Activated T-cell treated with anti-CD3 and anti-CD28 coated beads, Interleukin-2, amount 50 U/mL, for 48 hours (primary cell): ENCODE data around the gene STIMATE.

Source experiments
- DNase-seq, 2 experiments: peaks; one replicate each; pipeline ENCODE4 v3.0.0-alpha.2; 2020

Gene STIMATE

GRCh38 chr3:52892625-52893311, 4.6 kb downstream of the STIMATE start:
- peak; percentile 41 to 47 for DNase-seq

GRCh38 chr3:52892290-52892624, 5.1 kb downstream of the STIMATE start:
- DNase-seq = no peak

DNA sequence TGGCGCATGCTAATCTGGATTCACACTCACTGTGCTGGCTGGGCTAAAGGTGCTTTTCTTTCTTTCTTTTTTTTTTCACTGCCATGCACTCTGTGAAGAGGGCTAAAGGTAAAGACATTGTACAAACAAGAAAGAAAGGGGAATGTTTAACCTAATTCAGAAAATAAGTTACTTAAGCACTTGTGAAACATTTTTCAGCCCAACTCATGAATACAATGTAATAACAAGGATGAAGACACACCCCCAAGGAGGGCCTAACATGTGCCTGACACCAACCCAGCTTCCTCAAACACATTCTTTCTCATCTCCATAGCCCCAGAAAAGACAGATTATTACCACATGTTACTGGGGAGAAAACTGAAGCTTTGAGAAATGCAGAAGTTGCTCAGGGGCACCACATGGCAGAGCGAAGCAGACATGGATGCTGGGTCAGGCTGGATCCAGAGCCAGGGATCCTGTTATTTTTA, 5.7 kb downstream of the STIMATE start:
- DNase-seq = no peak

DNA sequence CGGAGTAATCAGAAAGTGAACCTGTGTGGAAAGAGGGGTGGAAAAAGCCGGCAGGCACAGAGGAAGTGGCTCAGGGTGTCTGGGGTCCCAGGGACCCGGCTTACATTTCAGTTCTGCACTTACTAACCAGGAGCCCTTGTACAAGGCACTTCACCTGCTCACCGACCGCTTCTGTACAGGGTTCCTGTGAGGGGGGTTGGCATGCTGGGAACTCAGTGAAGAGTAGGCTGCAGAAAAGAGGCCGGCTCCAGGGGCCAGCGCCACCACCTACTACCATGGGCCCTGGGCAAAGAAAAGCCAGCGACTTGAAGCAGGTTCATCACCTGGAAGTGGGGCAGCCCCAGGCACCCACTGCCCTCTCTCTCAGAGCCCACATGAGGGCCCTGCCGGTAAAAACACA, 6.2 kb downstream of the STIMATE start:
- peak; percentile 62 to 72 for DNase-seq

DNA sequence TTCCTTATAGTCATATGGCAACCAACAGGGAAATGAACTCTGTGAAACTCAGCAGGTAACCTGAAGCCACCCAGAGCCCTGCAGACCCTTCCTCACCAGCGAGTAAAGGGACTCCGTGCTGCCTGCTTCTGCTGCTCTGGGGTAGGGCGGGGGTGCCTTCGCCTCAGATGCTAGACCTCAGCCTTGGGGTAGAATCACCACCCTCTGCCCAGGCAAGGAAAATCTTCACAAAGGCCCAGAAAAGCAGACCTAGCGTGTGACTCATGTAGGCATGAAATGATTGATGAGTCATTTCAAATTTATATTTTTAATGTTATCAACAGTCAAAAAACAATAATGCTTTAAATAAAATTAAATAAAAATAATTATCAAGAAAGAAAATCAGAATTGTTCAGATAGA, 6.6 kb downstream of the STIMATE start:
- peak; percentile 66 to 72 for DNase-seq

- no peak for DNase-seq
Observed at GRCh38 chr3:52889901-52890300, 7.4 kb downstream of the STIMATE start.

DNA sequence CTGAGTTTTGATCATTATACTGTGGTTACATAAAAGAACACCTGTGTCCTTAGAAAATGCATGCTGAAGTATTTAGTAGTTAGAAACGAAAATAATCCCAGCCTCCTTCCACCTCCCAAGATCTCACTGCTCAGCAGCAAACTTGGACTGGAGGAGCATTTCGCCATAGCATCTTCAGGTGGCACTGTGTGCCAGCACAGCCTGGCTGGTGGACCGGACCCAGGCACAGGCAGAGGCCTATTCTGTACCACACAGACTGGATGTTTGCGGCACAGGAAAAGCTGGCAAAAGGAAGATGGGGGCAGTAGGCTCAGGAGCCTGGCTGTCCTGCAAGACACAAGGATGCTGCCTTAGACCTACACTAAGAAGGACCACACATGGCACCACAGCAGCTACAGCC, 10.2 kb downstream of the STIMATE start:
- no peak for DNase-seq

GRCh38 chr3:52886049-52886730, 11.2 kb downstream of the STIMATE start:
- no peak for DNase-seq

DNA sequence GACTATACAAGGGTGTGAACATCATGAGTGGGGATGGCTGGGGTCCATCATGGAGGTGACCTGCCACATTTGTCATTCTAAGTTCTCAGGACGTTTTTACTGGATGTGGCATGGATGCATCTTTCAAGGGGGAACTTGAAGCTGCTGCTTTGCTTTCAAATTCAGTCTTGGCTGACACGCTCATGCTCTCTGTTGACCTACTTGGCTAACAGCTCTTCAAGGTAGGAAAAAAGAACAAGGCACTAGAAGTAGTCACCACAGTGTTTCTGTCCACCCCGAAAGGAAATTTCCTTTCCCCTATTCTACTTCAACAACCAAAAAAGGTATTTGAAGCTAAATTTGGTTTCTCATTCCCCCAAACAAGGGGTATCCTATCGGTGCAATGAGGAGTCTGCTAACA, 15.0 kb downstream of the STIMATE start:
- no peak for DNase-seq

GRCh38 chr3:52881871-52882270, 15.5 kb downstream of the STIMATE start:
- no peak for DNase-seq

- no peak for DNase-seq
Observed at GRCh38 chr3:52880474-52880873, 16.9 kb downstream of the STIMATE start.

- DNase-seq = no peak
Observed at GRCh38 chr3:52880047-52880446, 17.3 kb downstream of the STIMATE start.

DNA sequence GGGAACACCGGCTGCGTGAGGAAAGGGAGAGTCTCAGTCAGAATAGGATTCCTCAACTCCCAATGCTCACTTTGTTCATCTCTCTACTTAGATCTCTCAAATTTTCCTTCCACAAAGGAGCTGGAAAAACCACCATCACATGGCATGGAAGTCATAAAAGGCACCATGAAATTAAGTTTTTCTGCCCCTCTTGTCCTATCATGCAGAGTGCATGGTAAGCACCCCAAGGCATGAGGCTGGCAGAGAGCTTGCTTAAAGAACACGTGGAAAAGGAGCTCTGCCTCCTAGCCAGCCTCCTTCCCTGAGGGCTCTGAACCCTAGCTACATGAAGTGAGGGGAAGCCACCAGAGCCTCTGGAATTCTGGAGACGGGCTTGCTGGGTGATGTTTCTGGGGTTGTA, 17.8 kb downstream of the STIMATE start:
- DNase-seq = no peak

GRCh38 chr3:52879090-52879489, 18.3 kb downstream of the STIMATE start:
- no peak for DNase-seq

DNA sequence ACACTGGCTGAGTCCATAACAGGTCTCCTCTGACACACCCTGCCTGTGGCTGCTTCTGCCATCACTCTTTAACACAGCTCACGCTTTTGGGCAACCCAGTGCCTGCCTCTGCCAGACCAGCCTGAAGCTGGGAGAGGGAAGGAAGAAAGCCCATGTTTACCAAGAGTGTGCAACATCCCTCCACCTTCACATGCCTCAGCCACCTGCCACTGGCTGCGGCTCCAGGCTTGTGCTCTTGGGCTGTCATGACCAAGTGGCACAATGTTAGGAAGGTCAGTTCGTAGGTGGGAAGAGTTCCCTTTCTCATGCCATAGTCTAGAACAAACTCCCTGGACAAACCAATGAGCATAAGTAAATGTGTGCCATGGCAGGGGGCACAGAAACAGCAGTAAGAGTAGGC, 20.3 kb downstream of the STIMATE start:
- no peak for DNase-seq

GRCh38 chr3:52874864-52875587, 22.3 kb downstream of the STIMATE start:
- no peak for DNase-seq

GRCh38 chr3:52874160-52874701, 23.1 kb downstream of the STIMATE start:
- DNase-seq = no peak

GRCh38 chr3:52873433-52874159, 23.8 kb downstream of the STIMATE start:
- DNase-seq = no peak

GRCh38 chr3:52872245-52872644, 25.1 kb downstream of the STIMATE start:
- no peak for DNase-seq

GRCh38 chr3:52871761-52872160, 25.6 kb downstream of the STIMATE start:
- no peak for DNase-seq

- no peak for DNase-seq
Observed at GRCh38 chr3:52870471-52870870, 26.9 kb downstream of the STIMATE start.

GRCh38 chr3:52866427-52866826, 30.9 kb downstream of the STIMATE start:
- no peak for DNase-seq

- DNase-seq = no peak
Observed at GRCh38 chr3:52865994-52866393, 31.4 kb downstream of the STIMATE start.
